K562 (cell line): ENCODE data around the gene ATF3.

ENCODE experiments used
- CBX1 ChIP-seq: sonication (generic); IDR thresholded peaks from 2 replicates; pipeline ENCODE4 v1.6.1; 2016; ENCODE audit warnings: antibody characterized with exemption, low read depth, mild to moderate bottlenecking
- CREB1 ChIP-seq, 2 experiments: sonication (generic) in 1 of 2; formaldehyde crosslinking in 1 of 2; IDR thresholded peaks; 2 replicates each; pipeline versions ENCODE4 v1.6.1 to v1.8.0; 2012 to 2022; ENCODE audit warnings: inconsistent platforms in 1 of 2, mild to moderate bottlenecking in 1 of 2, missing genetic modification reagents in 1 of 2, moderate library complexity in 1 of 2
- FOXA1 ChIP-seq: fragments of 450-650 bp; IDR thresholded peaks from 2 replicates; pipeline ENCODE4 v1.6.1; 2016; ENCODE audit warnings: mild to moderate bottlenecking, borderline replicate concordance
- IRF2 ChIP-seq: sonication (generic); formaldehyde crosslinking; IDR thresholded peaks from 2 replicates; pipeline ENCODE4 v1.8.1; 2022; ENCODE audit warnings: mild to moderate bottlenecking, missing genetic modification reagents
- MYBL2 ChIP-seq, 2 experiments: fragments of 450-650 bp in 1 of 2; sonication (generic) in 1 of 2; formaldehyde crosslinking in 1 of 2; IDR thresholded peaks; 2 replicates each; pipeline versions ENCODE4 v1.6.1 to v1.8.1; 2017 to 2022; ENCODE audit warnings: borderline replicate concordance in 1 of 2, inconsistent platforms in 1 of 2, low read depth in 1 of 2, mild to moderate bottlenecking in 1 of 2, missing genetic modification reagents in 1 of 2, moderate library complexity in 1 of 2
- MYNN ChIP-seq, 2 experiments: sonication (generic); formaldehyde crosslinking in 1 of 2; IDR thresholded peaks; 2 replicates each; pipeline versions ENCODE4 v1.5.0 to v1.6.1; 2016 to 2020; ENCODE audit warnings: antibody characterized with exemption in 1 of 2, missing genetic modification reagents in 1 of 2
- NR2C2 ChIP-seq, 2 experiments: fragments of 200-800 bp in 1 of 2; sonication (Bioruptor generic) in 1 of 2; sonication (generic) in 1 of 2; formaldehyde crosslinking in 1 of 2; IDR thresholded peaks; 2 replicates each; pipeline versions ENCODE4 v1.6.1 to v1.8.0; 2016 to 2022; ENCODE audit warnings: mild to moderate bottlenecking in 1 of 2, missing compliant biosample characterization in 1 of 2, missing genetic modification characterization in 1 of 2, missing genetic modification reagents in 1 of 2
- POLR2A ChIP-seq: fragments of 450-650 bp; conservative IDR thresholded peaks from 2 replicates; pipeline ENCODE4 v1.6.1; 2016
- POLR2AphosphoS5 ChIP-seq: IDR thresholded peaks from 2 replicates; pipeline ENCODE4 v1.6.1; 2011; ENCODE audit warnings: mild to moderate bottlenecking, low read depth, low read length, moderate library complexity; ENCODE audit not compliant: control insufficient read depth, insufficient read depth
- TF ChIP-seq, protein P1 (sequence below): fragments of 250-450 bp; sonication (Bioruptor Pico); IDR thresholded peaks from 2 replicates; pipeline ENCODE4 v1.5.0; 2020; ENCODE audit warnings: mild to moderate bottlenecking, borderline replicate concordance

- TF ChIP-seq MYBL2 (IDR thresholded peaks at IDR 0.05; ENCODE audit: low read depth) = no peak
- TF ChIP-seq MYBL2 (CRISPR knock-in tag; IDR thresholded peaks at IDR 0.05; ENCODE audit: borderline replicate concordance) = no peak
- no peak for TF ChIP-seq POLR2A
- TF ChIP-seq POLR2AphosphoS5 = no peak
- no peak for TF ChIP-seq NR2C2 (CRISPR knock-in tag; IDR thresholded peaks at IDR 0.05)
- no peak for TF ChIP-seq NR2C2 (tag; IDR thresholded peaks at IDR 0.05)
- TF ChIP-seq CBX1 = no peak
- no peak for TF ChIP-seq FOXA1
- no peak for TF ChIP-seq IRF2 (CRISPR knock-in tag)
- TF ChIP-seq, protein P1, sequence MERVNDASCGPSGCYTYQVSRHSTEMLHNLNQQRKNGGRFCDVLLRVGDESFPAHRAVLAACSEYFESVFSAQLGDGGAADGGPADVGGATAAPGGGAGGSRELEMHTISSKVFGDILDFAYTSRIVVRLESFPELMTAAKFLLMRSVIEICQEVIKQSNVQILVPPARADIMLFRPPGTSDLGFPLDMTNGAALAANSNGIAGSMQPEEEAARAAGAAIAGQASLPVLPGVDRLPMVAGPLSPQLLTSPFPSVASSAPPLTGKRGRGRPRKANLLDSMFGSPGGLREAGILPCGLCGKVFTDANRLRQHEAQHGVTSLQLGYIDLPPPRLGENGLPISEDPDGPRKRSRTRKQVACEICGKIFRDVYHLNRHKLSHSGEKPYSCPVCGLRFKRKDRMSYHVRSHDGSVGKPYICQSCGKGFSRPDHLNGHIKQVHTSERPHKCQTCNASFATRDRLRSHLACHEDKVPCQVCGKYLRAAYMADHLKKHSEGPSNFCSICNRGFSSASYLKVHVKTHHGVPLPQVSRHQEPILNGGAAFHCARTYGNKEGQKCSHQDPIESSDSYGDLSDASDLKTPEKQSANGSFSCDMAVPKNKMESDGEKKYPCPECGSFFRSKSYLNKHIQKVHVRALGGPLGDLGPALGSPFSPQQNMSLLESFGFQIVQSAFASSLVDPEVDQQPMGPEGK (CRISPR knock-in tag) = no peak
- TF ChIP-seq MYNN (IDR thresholded peaks at IDR 0.05) = no peak
- no peak for TF ChIP-seq MYNN (CRISPR knock-in tag; IDR thresholded peaks at IDR 0.05)
- TF ChIP-seq CREB1 (IDR thresholded peaks at IDR 0.05) = no peak
- no peak for TF ChIP-seq CREB1 (CRISPR knock-in tag; IDR thresholded peaks at IDR 0.05)
Measured at GRCh38 chr1:212584092-212584886, 24.3 kb upstream of the ATF3 start.
